Measurements from ENCODE around the gene MLF1. TPM values are rescaled to one million over a fixed set of nuclear protein-coding genes. Genes with fewer than 3 reads are reported as not detected.

MLF1 gene
- total and polyA plus RNA-seq, 12 donors, result 76.4 to 257 (median 106) TPM

GRCh38 chr3:158568784-158569183, 2.2 kb upstream of the MLF1 start:
- Histone ChIP-seq H3K27me3 (peaks cover 0 to 16% (median 0%) of the 10 kb centered on the region in 7 donors), H3K9me3 (peaks cover 0 to 6% (median 0%) of the 10 kb centered on the region in 11 donors), H3K27ac (peak overlapping the region in 4 of 10 donors; percentile 62 to 90 (median 82)), H3K36me3 (no peaks in the 10 kb centered on the region), H3K4me1 (peaks cover 0 to 30% (median 12%) of the 10 kb centered on the region in 9 donors), H3K4me3 (no peak overlapping the region)
- no peak for ATAC-seq
- no peak for DNase-seq
- 87% methylated on average over 3 of the region's 3 CpGs for WGBS, 2 donors
- no peak for TF ChIP-seq CTCF (IDR thresholded peaks at IDR 0.05)
- intact Hi-C loops (cut with DNase I), result no loop called here

GRCh38 chr3:158569794-158570193, 1.2 kb upstream of the MLF1 start:
- peaks cover 0 to 37% (median 14%) of the 10 kb centered on the region in 9 donors for H3K4me1 ChIP-seq
- 15 to 31% methylated on average over 3 of the region's 3 CpGs for WGBS, 2 donors
- H3K27me3 ChIP-seq, result peaks cover 0 to 16% (median 0%) of the 10 kb centered on the region in 7 donors
- peak overlapping the region in 9 of 10 donors; percentile 42 to 91 (median 71) for H3K27ac ChIP-seq
- intact Hi-C loops (cut with DNase I), result loop anchor here in 5 of 10 donors (5.0 to 10.0 kb wide), 3 partner anchors 73 to 235 kb away; partner anchors contain the start of genes GFM1 (in 4 of the 5) and MFSD1 (in 1 of the 5)
- ATAC-seq (no peak), DNase-seq (peak in 1 of 2 donors; percentile 30)
- no peak overlapping the region for H3K4me3 ChIP-seq
- TF ChIP-seq CTCF (IDR thresholded peaks at IDR 0.05), result no peak
- peaks cover 0 to 5% (median 0%) of the 10 kb centered on the region in 11 donors for H3K9me3 ChIP-seq
- no peaks in the 10 kb centered on the region for H3K36me3 ChIP-seq

GRCh38 chr3:158571969-158572765, 1.2 kb downstream of the MLF1 start:
- Histone ChIP-seq H3K27ac (peak overlapping the region in 4 of 10 donors; percentile 6 to 43 (median 23)), H3K4me3 (peak overlapping the region in 9 of 10 donors; percentile 14 to 80 (median 35)), H3K27me3 (peaks cover 0 to 16% (median 0%) of the 10 kb centered on the region in 7 donors), H3K4me1 (peaks cover 0 to 37% (median 14%) of the 10 kb centered on the region in 9 donors), H3K36me3 (no peaks in the 10 kb centered on the region), H3K9me3 (no peaks in the 10 kb centered on the region)
- TF ChIP-seq CTCF (IDR thresholded peaks at IDR 0.05), result no peak
- DNase-seq (no peak), ATAC-seq (peak in 1 of 8 donors; percentile 1)
- 53 to 73% methylated on average over 15 to 16 of the region's 16 CpGs for WGBS, 2 donors
- intact Hi-C loops (cut with DNase I), result loop anchor here in 5 of 10 donors (5.0 to 10.0 kb wide), 3 partner anchors 70 to 233 kb away; partner anchors contain the start of genes GFM1 (in 4 of the 5) and MFSD1 (in 1 of the 5)

- Histone ChIP-seq H3K27me3 (peaks cover 0 to 16% (median 0%) of the 10 kb centered on the region in 7 donors), H3K27ac (peak overlapping the region in 6 of 10 donors; percentile 6 to 43 (median 23)), H3K4me1 (peaks cover 0 to 43% (median 15%) of the 10 kb centered on the region in 9 donors), H3K4me3 (peak overlapping the region in 9 of 10 donors; percentile 14 to 80 (median 35)), H3K36me3 (no peaks in the 10 kb centered on the region), H3K9me3 (no peaks in the 10 kb centered on the region)
- ATAC-seq (no peak), DNase-seq (no peak)
- intact Hi-C loops (cut with DNase I), result loop anchor here in 5 of 10 donors (5.0 to 10.0 kb wide), 3 partner anchors 70 to 232 kb away; partner anchors contain the start of genes GFM1 (in 4 of the 5) and MFSD1 (in 1 of the 5)
- WGBS, 2 donors, result 33 to 72% methylated on average over 8 of the region's 8 CpGs
- no peak for TF ChIP-seq CTCF (IDR thresholded peaks at IDR 0.05)
Observed at GRCh38 chr3:158572766-158573060, 1.7 kb downstream of the MLF1 start.

Measured in heart right ventricle (tissue), 16 donors.